ENCODE measurements around the gene USP32.

DNA sequence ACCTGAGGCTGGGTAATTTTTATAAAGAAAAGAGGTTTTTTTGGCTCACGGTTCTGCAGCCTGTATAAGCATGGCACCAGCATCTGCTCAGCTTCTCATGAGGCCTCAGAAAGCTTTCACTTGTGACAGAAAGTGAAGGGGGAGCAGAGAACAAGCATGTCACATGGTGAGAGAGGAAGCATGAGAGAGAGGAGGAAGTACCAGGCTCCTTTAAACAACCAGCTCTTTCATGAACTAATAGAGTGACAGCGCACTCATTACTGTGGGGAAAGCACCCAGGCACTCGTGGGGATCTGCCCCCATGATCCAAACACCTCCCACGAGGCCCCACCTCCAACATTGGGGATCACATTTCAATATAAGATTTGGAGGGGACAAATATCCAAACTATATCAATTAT lies 86.8 kb downstream of the USP32 start:
- TF ChIP-seq, protein P1, sequence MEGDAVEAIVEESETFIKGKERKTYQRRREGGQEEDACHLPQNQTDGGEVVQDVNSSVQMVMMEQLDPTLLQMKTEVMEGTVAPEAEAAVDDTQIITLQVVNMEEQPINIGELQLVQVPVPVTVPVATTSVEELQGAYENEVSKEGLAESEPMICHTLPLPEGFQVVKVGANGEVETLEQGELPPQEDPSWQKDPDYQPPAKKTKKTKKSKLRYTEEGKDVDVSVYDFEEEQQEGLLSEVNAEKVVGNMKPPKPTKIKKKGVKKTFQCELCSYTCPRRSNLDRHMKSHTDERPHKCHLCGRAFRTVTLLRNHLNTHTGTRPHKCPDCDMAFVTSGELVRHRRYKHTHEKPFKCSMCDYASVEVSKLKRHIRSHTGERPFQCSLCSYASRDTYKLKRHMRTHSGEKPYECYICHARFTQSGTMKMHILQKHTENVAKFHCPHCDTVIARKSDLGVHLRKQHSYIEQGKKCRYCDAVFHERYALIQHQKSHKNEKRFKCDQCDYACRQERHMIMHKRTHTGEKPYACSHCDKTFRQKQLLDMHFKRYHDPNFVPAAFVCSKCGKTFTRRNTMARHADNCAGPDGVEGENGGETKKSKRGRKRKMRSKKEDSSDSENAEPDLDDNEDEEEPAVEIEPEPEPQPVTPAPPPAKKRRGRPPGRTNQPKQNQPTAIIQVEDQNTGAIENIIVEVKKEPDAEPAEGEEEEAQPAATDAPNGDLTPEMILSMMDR (IDR thresholded peaks at IDR 0.05): no peak
- no peak for TF ChIP-seq POLR2A (IDR thresholded peaks at IDR 0.05)
